ENCODE measurements around the gene FRMD4B. TPM values are rescaled to one million over a fixed set of nuclear protein-coding genes. Genes with fewer than 3 reads are reported as not detected.

The FRMD4B gene
- total and polyA plus RNA-seq, 2 donors (not counting 3 experiments of a cell fraction or from before 2014, with no cell fraction given), result 66.4 to 89.7 TPM

DNA sequence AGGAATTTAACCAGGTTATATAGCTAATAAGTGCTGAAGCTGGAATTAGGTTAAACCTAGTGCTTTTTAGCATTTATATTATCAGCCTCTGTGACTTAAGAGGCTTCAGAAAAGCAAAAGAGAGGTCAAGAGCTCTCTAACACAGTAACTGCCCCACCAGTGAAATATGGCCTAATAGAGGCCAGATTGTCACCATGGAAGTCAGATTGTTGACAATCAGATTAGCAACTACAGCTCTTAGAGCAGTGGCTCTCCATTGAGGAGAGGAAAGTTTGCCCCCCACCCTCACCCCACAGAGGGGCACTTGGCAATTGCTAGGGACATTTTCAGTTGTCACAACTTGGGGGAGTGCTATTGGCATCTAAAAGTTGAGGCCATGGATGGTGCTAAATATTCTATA is 240.2 kb downstream of the FRMD4B start:
- no peaks in the 10 kb centered on the region for H3K9me1 ChIP-seq (replicated peaks; ENCODE audit: control insufficient read depth, extremely low read depth, insufficient read depth, low read length)
- FAIRE-seq, result no peak
- dilution Hi-C loops (cut with MboI; ENCODE audit: extremely low pct_ligation_motif_present, low sequenced_read_pairs) (no loop called here), intact Hi-C loops (cut with micrococcal nuclease) (no loop called here)
- no TSS peak for BruUV-seq (replicated peaks)
- no peaks in the 10 kb centered on the region for H3K27me3 ChIP-seq (ENCODE audit: control insufficient read depth in 2 of 2, insufficient read depth in 2 of 2, low read length in 2 of 2)
- no peak for DNase-seq (ENCODE audit: low read depth, low spot score)
- H3K36me3 ChIP-seq (ENCODE audit: control insufficient read depth in 2 of 2, extremely low read depth in 1 of 2, insufficient read depth in 2 of 2, low read length in 2 of 2), result no peaks in the 10 kb centered on the region
- no peak for TF ChIP-seq MYC (IDR thresholded peaks at IDR 0.05; ENCODE audit: low read depth, low read length)
- no peak for TF ChIP-seq EZH2 (IDR thresholded peaks at IDR 0.05; ENCODE audit: borderline replicate concordance, low read depth, low read length, severe bottlenecking)
- TF ChIP-seq, protein P1, sequence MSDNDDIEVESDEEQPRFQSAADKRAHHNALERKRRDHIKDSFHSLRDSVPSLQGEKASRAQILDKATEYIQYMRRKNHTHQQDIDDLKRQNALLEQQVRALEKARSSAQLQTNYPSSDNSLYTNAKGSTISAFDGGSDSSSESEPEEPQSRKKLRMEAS (IDR thresholded peaks at IDR 0.05; ENCODE audit: insufficient read depth, insufficient read length), result no peak
- TF ChIP-seq FOS (IDR thresholded peaks at IDR 0.05; ENCODE audit: borderline replicate concordance, insufficient read depth, low read length), result no peak
- no peak for TF ChIP-seq POLR2A (IDR thresholded peaks at IDR 0.05; ENCODE audit: low read depth, low read length)
- no peak for TF ChIP-seq POLR2AphosphoS5 (IDR thresholded peaks at IDR 0.05; ENCODE audit: insufficient read depth, low read depth, low read length)
- no peak for TF ChIP-seq GATA2 (IDR thresholded peaks at IDR 0.05; ENCODE audit: insufficient read depth, insufficient read length, low read depth, low read length)
- no peaks in the 10 kb centered on the region for H3K79me2 ChIP-seq (ENCODE audit: control insufficient read depth, insufficient read depth, low read length)
- H3K4me1 ChIP-seq (ENCODE audit: control insufficient read depth, extremely low read depth, insufficient read depth, low read length), result no peaks in the 10 kb centered on the region
- H2AFZ ChIP-seq (ENCODE audit: low read depth, low read length), result no peak overlapping the region
- no peak overlapping the region for H3K27ac ChIP-seq (ENCODE audit: insufficient read depth, low read depth, low read length)
- H3K4me3 ChIP-seq (replicated peaks in 1 of 3; ENCODE audit: insufficient read depth in 1 of 3, low read depth in 1 of 3, low read length in 3 of 3), result no peak overlapping the region
- no peaks in the 10 kb centered on the region for H4K20me1 ChIP-seq (replicated peaks; ENCODE audit: control insufficient read depth, extremely low read depth, insufficient read depth, low read length)
- no peaks in the 10 kb centered on the region for H3K9me3 ChIP-seq (replicated peaks; ENCODE audit: control insufficient read depth, insufficient read depth, low read length)
- ChIA-PET POLR2A (no interaction called here), CTCF (interaction anchor here (1.0 to 2.4 kb wide), 8 partner anchors 9 to 306 kb away, joined by 3 to 12 read pairs (median 3); no protein-coding TSS in a partner anchor)
- H3K4me2 ChIP-seq (ENCODE audit: insufficient read depth, low read length), result no peak overlapping the region
- no peak overlapping the region for H3K9ac ChIP-seq (replicated peaks; ENCODE audit: extremely low read depth, insufficient read depth, low read length)

DNA sequence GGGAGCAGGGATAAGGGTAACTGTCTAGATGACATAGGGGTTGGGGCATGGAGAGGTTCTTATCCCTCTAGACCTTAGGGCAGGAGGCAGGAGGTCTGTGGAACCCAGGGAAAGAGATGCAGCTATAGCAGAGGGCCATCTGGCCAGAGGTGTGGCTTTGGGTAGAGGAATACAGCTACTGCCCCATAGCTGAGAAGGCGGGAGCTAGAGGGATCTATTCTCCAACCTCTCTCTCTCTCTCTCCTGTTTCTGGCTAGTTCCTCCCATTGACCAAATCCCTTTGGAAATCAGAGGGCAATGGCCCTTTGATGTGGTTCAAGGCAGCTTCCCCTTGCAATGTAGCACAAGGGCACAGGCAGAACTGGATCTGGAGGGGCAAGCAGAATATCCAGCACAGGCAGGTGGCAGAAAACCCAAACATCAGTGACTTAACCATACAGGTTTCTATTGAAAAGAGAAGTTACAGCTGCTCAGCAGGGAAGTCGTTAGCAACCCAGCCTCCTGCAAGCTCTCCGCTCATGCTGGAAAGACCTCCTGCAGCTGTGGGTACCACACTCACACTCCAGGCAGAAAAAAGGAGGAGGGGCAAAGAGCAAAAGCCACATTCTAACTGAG is 241.2 kb downstream of the FRMD4B start:
- dilution Hi-C loops (cut with MboI; ENCODE audit: extremely low pct_ligation_motif_present, low sequenced_read_pairs), result no loop called here
- no peaks in the 10 kb centered on the region for H3K9me1 ChIP-seq (replicated peaks; ENCODE audit: control insufficient read depth, extremely low read depth, insufficient read depth, low read length)
- H3K27ac ChIP-seq (ENCODE audit: insufficient read depth, low read depth, low read length), result no peak overlapping the region
- H3K4me2 ChIP-seq (ENCODE audit: insufficient read depth, low read length), result no peak overlapping the region
- no peaks in the 10 kb centered on the region for H3K27me3 ChIP-seq (ENCODE audit: control insufficient read depth in 2 of 2, insufficient read depth in 2 of 2, low read length in 2 of 2)
- ChIA-PET CTCF (interaction anchor here (0.7 to 2.4 kb wide), 9 partner anchors 9 to 307 kb away, joined by 3 to 12 read pairs (median 3); no protein-coding TSS in a partner anchor), POLR2A (no interaction called here)
- no peaks in the 10 kb centered on the region for H3K36me3 ChIP-seq (ENCODE audit: control insufficient read depth in 2 of 2, extremely low read depth in 1 of 2, insufficient read depth in 2 of 2, low read length in 2 of 2)
- TF ChIP-seq GATA2 (IDR thresholded peaks at IDR 0.05; ENCODE audit: insufficient read depth, insufficient read length, low read depth, low read length) (no peak), MYC (IDR thresholded peaks at IDR 0.05; ENCODE audit: low read depth, low read length) (no peak), POLR2A (IDR thresholded peaks at IDR 0.05; ENCODE audit: low read depth, low read length) (no peak)
- TF ChIP-seq, protein P1 (IDR thresholded peaks at IDR 0.05; ENCODE audit: insufficient read depth, insufficient read length), result no peak
- H3K4me1 ChIP-seq (ENCODE audit: control insufficient read depth, extremely low read depth, insufficient read depth, low read length), result no peaks in the 10 kb centered on the region
- no peaks in the 10 kb centered on the region for H3K9me3 ChIP-seq (replicated peaks; ENCODE audit: control insufficient read depth, insufficient read depth, low read length)
- no peak for DNase-seq (ENCODE audit: low read depth, low spot score)
- FAIRE-seq, result no peak
- BruUV-seq (replicated peaks), result no TSS peak
- H3K4me3 ChIP-seq (replicated peaks in 1 of 3; ENCODE audit: insufficient read depth in 1 of 3, low read depth in 1 of 3, low read length in 3 of 3), result no peak overlapping the region
- H3K9ac ChIP-seq (replicated peaks; ENCODE audit: extremely low read depth, insufficient read depth, low read length), result no peak overlapping the region
- H2AFZ ChIP-seq (ENCODE audit: low read depth, low read length), result no peak overlapping the region
- no peaks in the 10 kb centered on the region for H4K20me1 ChIP-seq (replicated peaks; ENCODE audit: control insufficient read depth, extremely low read depth, insufficient read depth, low read length)
- H3K79me2 ChIP-seq (ENCODE audit: control insufficient read depth, insufficient read depth, low read length), result no peaks in the 10 kb centered on the region
- intact Hi-C loops (cut with micrococcal nuclease), result no loop called here

Data from endothelial cell of umbilical vein (primary cell).